ENCODE measurements around the gene ATXN2.
"Not testable (repeated sequence)": the region's sequence is repeated elsewhere in the genome, so short reads cannot be mapped to it uniquely, and the experiment has no call there.

ATXN2 gene

GRCh38 chr12:111467092-111467856 is 131.8 kb downstream of the ATXN2 start:
- no peak for DNase-seq
- H3K9me3 Mint-ChIP-seq: no peaks in the 10 kb centered on the region
- no peak overlapping the region for H3K4me3 Mint-ChIP-seq
- peak overlapping the region; percentile 50 for H3K27ac Mint-ChIP-seq
- H3K36me3 Mint-ChIP-seq (ENCODE audit: low read depth): peaks cover 71% of the 10 kb centered on the region
- H3K4me1 Mint-ChIP-seq (ENCODE audit: low read depth): peaks cover 10% of the 10 kb centered on the region
- H3K27me3 Mint-ChIP-seq: no peaks in the 10 kb centered on the region

GRCh38 chr12:111462210-111462769 is 136.8 kb downstream of the ATXN2 start:
- no peak for DNase-seq
- no peak overlapping the region for H3K4me3 Mint-ChIP-seq
- peaks cover 50% of the 10 kb centered on the region for H3K36me3 Mint-ChIP-seq (ENCODE audit: low read depth)
- H3K4me1 Mint-ChIP-seq (ENCODE audit: low read depth): peaks cover under 1% of the 10 kb centered on the region
- peak overlapping the region; percentile 22 for H3K27ac Mint-ChIP-seq
- no peaks in the 10 kb centered on the region for H3K9me3 Mint-ChIP-seq
- H3K27me3 Mint-ChIP-seq: no peaks in the 10 kb centered on the region

GRCh38 chr12:111460111-111460510 is 139.0 kb downstream of the ATXN2 start:
- not testable (repeated sequence) for H3K4me1 Mint-ChIP-seq (ENCODE audit: low read depth)

GRCh38 chr12:111458546-111459172 is 140.5 kb downstream of the ATXN2 start:
- DNase-seq: no peak
- peaks cover 6% of the 10 kb centered on the region for H3K4me1 Mint-ChIP-seq (ENCODE audit: low read depth)
- H3K27ac Mint-ChIP-seq: peak overlapping the region; percentile 71
- no peaks in the 10 kb centered on the region for H3K27me3 Mint-ChIP-seq
- no peaks in the 10 kb centered on the region for H3K9me3 Mint-ChIP-seq
- no peak overlapping the region for H3K4me3 Mint-ChIP-seq
- H3K36me3 Mint-ChIP-seq (ENCODE audit: low read depth): peaks cover 65% of the 10 kb centered on the region

More at GRCh38 chr12:111460111-111460510, 139.0 kb downstream of the ATXN2 start:
- H3K36me3 Mint-ChIP-seq (ENCODE audit: low read depth): peaks cover 62% of the 10 kb centered on the region
- H3K9me3 Mint-ChIP-seq, H3K27me3 Mint-ChIP-seq, DNase-seq, H3K27ac Mint-ChIP-seq, H3K4me3 Mint-ChIP-seq: not testable (repeated sequence)

- H3K36me3 Mint-ChIP-seq (ENCODE audit: low read depth): peaks cover 65% of the 10 kb centered on the region
- no peak overlapping the region for H3K4me3 Mint-ChIP-seq
- no peaks in the 10 kb centered on the region for H3K27me3 Mint-ChIP-seq
- no peaks in the 10 kb centered on the region for H3K9me3 Mint-ChIP-seq
- peaks cover 6% of the 10 kb centered on the region for H3K4me1 Mint-ChIP-seq (ENCODE audit: low read depth)
- no peak overlapping the region for H3K27ac Mint-ChIP-seq
- DNase-seq: no peak
Measured at GRCh38 chr12:111457577-111457976, 141.5 kb downstream of the ATXN2 start.

- Mint-ChIP-seq H3K9me3 (no peaks in the 10 kb centered on the region), H3K4me3 (no peak overlapping the region), H3K27me3 (no peaks in the 10 kb centered on the region), H3K36me3 (ENCODE audit: low read depth) (peaks cover 64% of the 10 kb centered on the region), H3K27ac (no peak overlapping the region), H3K4me1 (ENCODE audit: low read depth) (peaks cover 6% of the 10 kb centered on the region)
- no peak for DNase-seq
Measured at GRCh38 chr12:111457071-111457470, 142.0 kb downstream of the ATXN2 start.

- no peak overlapping the region for H3K4me3 Mint-ChIP-seq
- peaks cover 72% of the 10 kb centered on the region for H3K36me3 Mint-ChIP-seq (ENCODE audit: low read depth)
- H3K27ac Mint-ChIP-seq: peak overlapping the region; percentile 71
- no peaks in the 10 kb centered on the region for H3K27me3 Mint-ChIP-seq
- DNase-seq: no peak
- H3K4me1 Mint-ChIP-seq (ENCODE audit: low read depth): peaks cover 17% of the 10 kb centered on the region
- H3K9me3 Mint-ChIP-seq: no peaks in the 10 kb centered on the region
Measured at GRCh38 chr12:111455448-111456320, 143.4 kb downstream of the ATXN2 start.

- Mint-ChIP-seq H3K36me3 (ENCODE audit: low read depth) (peaks cover 76% of the 10 kb centered on the region), H3K4me1 (ENCODE audit: low read depth) (peaks cover 21% of the 10 kb centered on the region), H3K4me3 (no peak overlapping the region), H3K27me3 (no peaks in the 10 kb centered on the region), H3K9me3 (no peaks in the 10 kb centered on the region), H3K27ac (peak overlapping the region; percentile 62)
- DNase-seq: no peak
Measured at GRCh38 chr12:111454716-111455447, 144.2 kb downstream of the ATXN2 start.

- Mint-ChIP-seq H3K4me1 (ENCODE audit: low read depth) (peaks cover 22% of the 10 kb centered on the region), H3K27ac (peak overlapping the region; percentile 62), H3K36me3 (ENCODE audit: low read depth) (peaks cover 82% of the 10 kb centered on the region), H3K27me3 (no peaks in the 10 kb centered on the region), H3K9me3 (no peaks in the 10 kb centered on the region), H3K4me3 (no peak overlapping the region)
- no peak for DNase-seq
Measured at GRCh38 chr12:111454311-111454710, 144.8 kb downstream of the ATXN2 start.

GRCh38 chr12:111453071-111453989 is 145.8 kb downstream of the ATXN2 start:
- Mint-ChIP-seq H3K36me3 (ENCODE audit: low read depth) (peaks cover 87% of the 10 kb centered on the region), H3K9me3 (no peaks in the 10 kb centered on the region), H3K27ac (peak overlapping the region; percentile 62), H3K4me1 (ENCODE audit: low read depth) (peaks cover 25% of the 10 kb centered on the region), H3K27me3 (no peaks in the 10 kb centered on the region), H3K4me3 (no peak overlapping the region)
- DNase-seq: no peak

- Mint-ChIP-seq H3K36me3 (ENCODE audit: low read depth) (peaks cover 89% of the 10 kb centered on the region), H3K4me1 (ENCODE audit: low read depth) (peaks cover 31% of the 10 kb centered on the region), H3K27ac (peak overlapping the region; percentile 81), H3K4me3 (no peak overlapping the region), H3K9me3 (no peaks in the 10 kb centered on the region), H3K27me3 (no peaks in the 10 kb centered on the region)
- no peak for DNase-seq
Measured at GRCh38 chr12:111451649-111452129, 147.4 kb downstream of the ATXN2 start.

GRCh38 chr12:111451232-111451631 is 147.9 kb downstream of the ATXN2 start:
- Mint-ChIP-seq H3K4me3 (no peak overlapping the region), H3K27ac (peak overlapping the region; percentile 79), H3K27me3 (no peaks in the 10 kb centered on the region), H3K36me3 (ENCODE audit: low read depth) (peaks cover 91% of the 10 kb centered on the region), H3K9me3 (no peaks in the 10 kb centered on the region), H3K4me1 (ENCODE audit: low read depth) (peaks cover 36% of the 10 kb centered on the region)
- no peak for DNase-seq

GRCh38 chr12:111450676-111451075 is 148.4 kb downstream of the ATXN2 start:
- H3K4me1 Mint-ChIP-seq (ENCODE audit: low read depth): peaks cover 41% of the 10 kb centered on the region
- DNase-seq: no peak
- H3K36me3 Mint-ChIP-seq (ENCODE audit: low read depth): peaks cover 91% of the 10 kb centered on the region
- H3K27ac Mint-ChIP-seq: peak overlapping the region; percentile 79
- H3K27me3 Mint-ChIP-seq: no peaks in the 10 kb centered on the region
- H3K4me3 Mint-ChIP-seq: no peak overlapping the region
- no peaks in the 10 kb centered on the region for H3K9me3 Mint-ChIP-seq

Measured in activated T-cell treated with anti-CD3 and anti-CD28 coated beads, Interleukin-2, amount 50 U/mL, for 24 hours (primary cell).